Endothelial cell (in vitro differentiated cells): ENCODE measurements around the gene OCSTAMP. TPM values are rescaled to one million over a fixed set of nuclear protein-coding genes. Genes with fewer than 3 reads are reported as not detected.

ENCODE experiments used
- DNase-seq: peaks from one replicate; pipeline ENCODE4 v3.0.0; 2021; ENCODE audit warnings: low spot score
- H3K27ac Mint-ChIP-seq: one replicate; pipeline ENCODE4 v1.8.0; 2021; ENCODE audit warnings: mixed read lengths, inconsistent platforms; ENCODE audit not compliant: unreplicated experiment
- H3K27me3 Mint-ChIP-seq: one replicate; pipeline ENCODE4 v1.8.0; 2021; ENCODE audit warnings: mild to moderate bottlenecking, moderate library complexity, mixed read lengths, inconsistent platforms; ENCODE audit not compliant: unreplicated experiment
- H3K36me3 Mint-ChIP-seq: one replicate; pipeline ENCODE4 v1.8.0; 2021; ENCODE audit warnings: mild to moderate bottlenecking, low read depth, mixed read lengths, inconsistent platforms; ENCODE audit not compliant: unreplicated experiment
- H3K4me1 Mint-ChIP-seq: one replicate; pipeline ENCODE4 v1.8.0; 2021; ENCODE audit warnings: mild to moderate bottlenecking, mixed read lengths, inconsistent platforms; ENCODE audit not compliant: unreplicated experiment
- H3K4me3 Mint-ChIP-seq: one replicate; pipeline ENCODE4 v1.8.0; 2021; ENCODE audit warnings: mild to moderate bottlenecking, mixed read lengths, inconsistent platforms; ENCODE audit not compliant: unreplicated experiment
- H3K9me3 Mint-ChIP-seq: one replicate; pipeline ENCODE4 v1.8.0; 2021; ENCODE audit warnings: mixed read lengths, inconsistent platforms; ENCODE audit not compliant: unreplicated experiment
- CTCF ChIP-seq: fragments of 200-600 bp; sonication (generic); IDR thresholded peaks from one replicate; pipeline ENCODE4 v1.5.0; 2021; ENCODE audit warnings: antibody characterized with exemption; ENCODE audit not compliant: unreplicated experiment
- total RNA-seq: library from RNA; stranded (reverse); fragmentation: NEBNext Ultra II Directional; extraction: Animal tissue kit (Norgen Biotek cat#: 25700); gene quantifications from one replicate; pipeline ENCODE4 v1.2.1, GENCODE V29; 2021; ENCODE audit not compliant: unreplicated experiment

OCSTAMP gene
- total RNA-seq, 1 donor from 2014 or later: not detected

GRCh38 chr20:46573234-46573633 is 22.8 kb upstream of the OCSTAMP start:
- Mint-ChIP-seq H3K27me3 (no peaks in the 10 kb centered on the region), H3K4me1 (no peaks in the 10 kb centered on the region), H3K4me3 (no peak overlapping the region), H3K36me3 (no peaks in the 10 kb centered on the region), H3K27ac (no peak overlapping the region), H3K9me3 (no peaks in the 10 kb centered on the region)
- no peak for DNase-seq
- TF ChIP-seq CTCF: no peak

- Mint-ChIP-seq H3K27ac (no peak overlapping the region), H3K36me3 (no peaks in the 10 kb centered on the region), H3K27me3 (no peaks in the 10 kb centered on the region), H3K4me3 (no peak overlapping the region), H3K4me1 (no peaks in the 10 kb centered on the region), H3K9me3 (no peaks in the 10 kb centered on the region)
- no peak for DNase-seq
- no peak for TF ChIP-seq CTCF
Measured at GRCh38 chr20:46572790-46573189, 22.3 kb upstream of the OCSTAMP start.

GRCh38 chr20:46572153-46572552 is 21.7 kb upstream of the OCSTAMP start:
- Mint-ChIP-seq H3K36me3 (no peaks in the 10 kb centered on the region), H3K9me3 (no peaks in the 10 kb centered on the region), H3K4me1 (no peaks in the 10 kb centered on the region), H3K27me3 (no peaks in the 10 kb centered on the region), H3K4me3 (no peak overlapping the region), H3K27ac (no peak overlapping the region)
- TF ChIP-seq CTCF: no peak
- DNase-seq: no peak

GRCh38 chr20:46571418-46571817 is 21.0 kb upstream of the OCSTAMP start:
- no peaks in the 10 kb centered on the region for H3K9me3 Mint-ChIP-seq
- no peaks in the 10 kb centered on the region for H3K4me1 Mint-ChIP-seq
- H3K27me3 Mint-ChIP-seq: no peaks in the 10 kb centered on the region
- TF ChIP-seq CTCF: no peak
- no peaks in the 10 kb centered on the region for H3K36me3 Mint-ChIP-seq
- no peak overlapping the region for H3K27ac Mint-ChIP-seq
- H3K4me3 Mint-ChIP-seq: no peak overlapping the region
- no peak for DNase-seq

- Mint-ChIP-seq H3K27ac (no peak overlapping the region), H3K36me3 (no peaks in the 10 kb centered on the region), H3K4me1 (no peaks in the 10 kb centered on the region), H3K4me3 (no peak overlapping the region), H3K9me3 (no peaks in the 10 kb centered on the region), H3K27me3 (no peaks in the 10 kb centered on the region)
- no peak for DNase-seq
- no peak for TF ChIP-seq CTCF
Measured at GRCh38 chr20:46570956-46571355, 20.5 kb upstream of the OCSTAMP start.
